K562 (cell line): Measurements from ENCODE around the gene KIF3B. TPM values are rescaled to one million over a fixed set of nuclear protein-coding genes. Genes with fewer than 3 reads are reported as not detected.
"Not testable (repeated sequence)": the region's sequence is repeated elsewhere in the genome, so short reads cannot be mapped to it uniquely, and the experiment has no call there.

Experiments used
- ATAC-seq: fragments of 200-7000 bp; cut with Tn5 transposase; 3 replicates; pipeline ENCODE4 v1.9.1; 2020; ENCODE audit warnings: moderate library complexity
- BruUV-seq: library from RNA; stranded (reverse); fragments of 400-500 nt; replicated peaks from 2 replicates; lab custom pipeline; 2021; lab: Mats Ljungman, UMichigan
- CTCF ChIA-PET: fragments of 300-600 bp; formaldehyde crosslinking; extraction: SDS; loops from one replicate; lab custom pipeline; 2021; ENCODE audit warnings: low intra/inter-chr PET ratio; lab: Yijun Ruan, JAX
- POLR2A ChIA-PET: fragments of 300-600, 350-650 bp; sonication (Branson Sonifier 250); formaldehyde crosslinking; extraction: SDS; loops from one replicate; lab custom pipeline; 2021; ENCODE audit warnings: antibody characterized with exemption, inconsistent platforms; lab: Yijun Ruan, JAX
- DNase-seq, 4 experiments: peaks; one replicate each; pipeline versions ENCODE4 v3.0.0 to v3.0.0-alpha.2; 2011 to 2018; ENCODE audit warnings: low spot score in 3 of 4, mixed read lengths in 3 of 4; ENCODE audit errors: extremely low read depth in 1 of 4
- FAIRE-seq: peaks from 2 replicates; lab custom pipeline; 2011; peaks lifted over from hg19 to GRCh38; lab: Jason Lieb, UNC
- H2AFZ ChIP-seq: 2 replicates; pipeline ENCODE4 v1.6.0; 2011; ENCODE audit warnings: low read depth, low read length, control low read depth, inconsistent platforms
- H3K27ac ChIP-seq: fragments of 200-600 bp; 3 replicates; pipeline ENCODE4 v1.8.0; 2011; ENCODE audit warnings: low read depth, mild to moderate bottlenecking, control low read depth, inconsistent platforms, low read length, moderate library complexity, mixed read lengths; ENCODE audit errors: extremely low read depth
- H3K27me3 ChIP-seq, 2 experiments: fragments of 300-600 bp in 1 of 2; 2 replicates in 1 of 2; 3 replicates in 1 of 2; pipeline versions ENCODE4 v1.6.0 to v1.8.0; 2011; ENCODE audit warnings: inconsistent platforms in 2 of 2, low read length in 2 of 2, mild to moderate bottlenecking in 1 of 2, mixed read lengths in 1 of 2, moderate library complexity in 1 of 2; ENCODE audit not compliant: control insufficient read depth in 2 of 2, insufficient read depth in 2 of 2
- H3K36me3 ChIP-seq: fragments of 300-600 bp; 3 replicates; pipeline ENCODE4 v1.8.0; 2011; ENCODE audit warnings: mild to moderate bottlenecking, low read length, inconsistent platforms; ENCODE audit not compliant: control insufficient read depth, insufficient read depth
- H3K4me1 ChIP-seq, 2 experiments: fragments of 200-600 bp in 1 of 2; replicated peaks in 1 of 2; 2 replicates in 1 of 2; 3 replicates in 1 of 2; pipeline versions ENCODE4 v1.5.1 to v1.8.0; 2011; ENCODE audit warnings: inconsistent platforms in 2 of 2, low read length in 2 of 2, mild to moderate bottlenecking in 1 of 2, mixed read lengths in 1 of 2, moderate library complexity in 1 of 2; ENCODE audit not compliant: control insufficient read depth in 2 of 2, insufficient read depth in 2 of 2
- H3K4me2 ChIP-seq: 2 replicates; pipeline ENCODE4 v1.6.1; 2011; ENCODE audit warnings: low read length, control low read depth, inconsistent platforms, mixed read lengths; ENCODE audit not compliant: insufficient read depth
- H3K4me3 ChIP-seq: fragments of 200-600 bp; sonication (generic), shearing (Covaris generic); 2 replicates; pipeline ENCODE4 v1.5.1; 2016; ENCODE audit warnings: control low read depth, inconsistent platforms
- H3K79me2 ChIP-seq: fragments of 200-600 bp; 3 replicates; pipeline ENCODE4 v1.8.0; 2011; ENCODE audit warnings: low read length, inconsistent platforms; ENCODE audit not compliant: control insufficient read depth, insufficient read depth
- H3K9ac ChIP-seq, 2 experiments: 2 replicates each; pipeline versions ENCODE4 v1.6.0 to v1.6.1; 2011; ENCODE audit warnings: low read depth in 2 of 2, low read length in 2 of 2, control low read depth in 1 of 2, inconsistent platforms in 1 of 2, mild to moderate bottlenecking in 1 of 2, mixed read lengths in 1 of 2; ENCODE audit not compliant: insufficient read depth in 1 of 2
- H3K9me1 ChIP-seq: one replicate; pipeline ENCODE4 v1.6.0; 2011; ENCODE audit warnings: inconsistent platforms, mild to moderate bottlenecking, low read length, moderate library complexity; ENCODE audit not compliant: control insufficient read depth, insufficient read depth
- H3K9me3 ChIP-seq: replicated peaks from 2 replicates; pipeline ENCODE4 v1.5.1; 2011; ENCODE audit warnings: low read depth, low read length, inconsistent platforms; ENCODE audit not compliant: control insufficient read depth, insufficient read depth
- H4K20me1 ChIP-seq: replicated peaks from 2 replicates; pipeline ENCODE4 v1.6.1; 2011; ENCODE audit warnings: low read length, inconsistent platforms, mixed read lengths; ENCODE audit not compliant: control insufficient read depth, insufficient read depth
- WGBS: fragments of 100-300 bp; shearing (Covaris generic); methylation state at CpG from one replicate; pipeline ENCODE4 v1.1.6; 2016; ENCODE audit warnings: low coverage, mixed read lengths; ENCODE audit not compliant: insufficient coverage; ENCODE audit errors: missing lambda C conversion rate; 5-methylcytosine and 5-hydroxymethylcytosine counted together
- in situ Hi-C: fragments of 300-500 bp; cut with MboI; formaldehyde crosslinking; loops from 4 replicates; pipeline ENCODE4 v1.15.0; 2018; ENCODE audit warnings: inconsistent platforms, mixed read lengths
- intact Hi-C: fragments of 100-400 bp; cut with micrococcal nuclease; formaldehyde crosslinking; loops from 2 replicates; pipeline ENCODE4 v1.14.2; 2022
- polyA plus RNA-seq, 8 experiments: library from polyadenylated mRNA; depleted of rRNA in 4 of 8; stranded (reverse) in 5 of 8; unstranded in 3 of 8; fragments of >200 nt; fragmentation: Nextera tagmentation in 2 of 8; fragmentation: Illumina TruSeq in 1 of 8; extraction: Ambion mirVana in 2 of 8; extraction: Trizol in 1 of 8; gene quantifications; 2 replicates each; pipeline versions ENCODE4 v1.2.1 to v1.2.3, GENCODE V29; 2011 to 2014; ENCODE audit warnings: inconsistent platforms in 1 of 8, missing spikeins in 1 of 8
- total RNA-seq, 7 experiments: library from RNA; depleted of rRNA in 6 of 7; stranded (reverse); fragments of >200 nt in 6 of 7; fragmentation: Illumina TruSeq in 2 of 7; extraction: Trizol in 2 of 7; gene quantifications; 2 replicates each; pipeline versions ENCODE4 v1.2.1 to v1.2.3, GENCODE V29; 2011 to 2021; ENCODE audit warnings: low replicate concordance in 1 of 7
- TF ChIP-seq, protein P1 (sequence below), 2 experiments: fragments of 450-650 bp in 1 of 2; sonication (generic) in 1 of 2; formaldehyde crosslinking in 1 of 2; IDR thresholded peaks; 2 replicates each; pipeline versions ENCODE4 v1.7.1 to v1.9.0; 2016 to 2022; ENCODE audit warnings: inconsistent platforms in 1 of 2, mild to moderate bottlenecking in 1 of 2, missing genetic modification reagents in 1 of 2

KIF3B gene
- total and polyA plus RNA-seq, 9 of the 15 experiments (the other 6 are each of a cell fraction or from before 2014, with no cell fraction given), result 2.9 to 12.3 (median 8.6) TPM

DNA sequence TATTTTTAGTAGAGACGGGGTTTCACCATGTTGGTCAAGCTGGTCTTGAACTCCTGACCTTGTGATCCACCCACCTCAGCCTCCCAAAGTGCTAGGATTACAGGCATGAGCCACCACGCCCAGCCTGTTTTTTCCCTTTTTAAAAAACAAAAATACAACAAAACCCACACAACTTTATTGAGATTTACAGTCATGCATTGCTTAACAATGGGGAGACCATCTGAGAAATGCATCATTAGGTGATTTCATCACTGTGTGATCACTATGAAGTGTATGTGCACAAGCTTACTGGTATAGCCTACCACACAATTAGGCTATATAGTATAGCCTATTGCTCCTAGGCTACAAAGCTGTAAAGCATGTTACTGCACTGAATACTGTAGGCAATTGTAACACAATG lies 63.6 kb downstream of the KIF3B start:
- H4K20me1 ChIP-seq, DNase-seq, intact Hi-C loops, H3K79me2 ChIP-seq, H3K9me1 ChIP-seq, H3K27me3 ChIP-seq, POLR2A ChIA-PET, CTCF ChIA-PET, H3K9ac ChIP-seq, H3K4me3 ChIP-seq, H3K9me3 ChIP-seq, H3K36me3 ChIP-seq, H3K4me2 ChIP-seq, BruUV-seq, in situ Hi-C loops, H2AFZ ChIP-seq, FAIRE-seq, ATAC-seq, H3K4me1 ChIP-seq, H3K27ac ChIP-seq: not testable (repeated sequence)
- TF ChIP-seq, protein P1, sequence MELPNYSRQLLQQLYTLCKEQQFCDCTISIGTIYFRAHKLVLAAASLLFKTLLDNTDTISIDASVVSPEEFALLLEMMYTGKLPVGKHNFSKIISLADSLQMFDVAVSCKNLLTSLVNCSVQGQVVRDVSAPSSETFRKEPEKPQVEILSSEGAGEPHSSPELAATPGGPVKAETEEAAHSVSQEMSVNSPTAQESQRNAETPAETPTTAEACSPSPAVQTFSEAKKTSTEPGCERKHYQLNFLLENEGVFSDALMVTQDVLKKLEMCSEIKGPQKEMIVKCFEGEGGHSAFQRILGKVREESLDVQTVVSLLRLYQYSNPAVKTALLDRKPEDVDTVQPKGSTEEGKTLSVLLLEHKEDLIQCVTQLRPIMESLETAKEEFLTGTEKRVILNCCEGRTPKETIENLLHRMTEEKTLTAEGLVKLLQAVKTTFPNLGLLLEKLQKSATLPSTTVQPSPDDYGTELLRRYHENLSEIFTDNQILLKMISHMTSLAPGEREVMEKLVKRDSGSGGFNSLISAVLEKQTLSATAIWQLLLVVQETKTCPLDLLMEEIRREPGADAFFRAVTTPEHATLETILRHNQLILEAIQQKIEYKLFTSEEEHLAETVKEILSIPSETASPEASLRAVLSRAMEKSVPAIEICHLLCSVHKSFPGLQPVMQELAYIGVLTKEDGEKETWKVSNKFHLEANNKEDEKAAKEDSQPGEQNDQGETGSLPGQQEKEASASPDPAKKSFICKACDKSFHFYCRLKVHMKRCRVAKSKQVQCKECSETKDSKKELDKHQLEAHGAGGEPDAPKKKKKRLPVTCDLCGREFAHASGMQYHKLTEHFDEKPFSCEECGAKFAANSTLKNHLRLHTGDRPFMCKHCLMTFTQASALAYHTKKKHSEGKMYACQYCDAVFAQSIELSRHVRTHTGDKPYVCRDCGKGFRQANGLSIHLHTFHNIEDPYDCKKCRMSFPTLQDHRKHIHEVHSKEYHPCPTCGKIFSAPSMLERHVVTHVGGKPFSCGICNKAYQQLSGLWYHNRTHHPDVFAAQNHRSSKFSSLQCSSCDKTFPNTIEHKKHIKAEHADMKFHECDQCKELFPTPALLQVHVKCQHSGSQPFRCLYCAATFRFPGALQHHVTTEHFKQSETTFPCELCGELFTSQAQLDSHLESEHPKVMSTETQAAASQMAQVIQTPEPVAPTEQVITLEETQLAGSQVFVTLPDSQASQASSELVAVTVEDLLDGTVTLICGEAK (IDR thresholded peaks at IDR 0.05), result peak; percentile 87
- TF ChIP-seq, protein P1 (CRISPR knock-in tag; IDR thresholded peaks at IDR 0.05), result peak; percentile 85
- WGBS, result 52% methylated on average over 2 of the region's 2 CpGs
